Spinal cord (tissue), 10 donors: ENCODE data around the gene TTC28. TPM values are rescaled to one million over a fixed set of nuclear protein-coding genes. Genes with fewer than 3 reads are reported as not detected.

Experiments used
- DNase-seq, 6 donors: peaks; one replicate each; pipeline versions ENCODE4 v3.0.0 to v3.0.0-alpha.2; 2013 to 2015; ENCODE audit warnings: low spot score in 6 of 6, low read depth in 4 of 6
- H3K27ac ChIP-seq: one replicate; pipeline ENCODE4 v1.5.1; 2013; ENCODE audit warnings: low read depth, low read length, control low read depth
- H3K27me3 ChIP-seq: one replicate; pipeline ENCODE4 v1.6.1; 2013; ENCODE audit warnings: low read length; ENCODE audit not compliant: control insufficient read depth, insufficient read depth
- H3K36me3 ChIP-seq: one replicate; pipeline ENCODE4 v1.6.1; 2013; ENCODE audit warnings: low read length; ENCODE audit not compliant: control insufficient read depth, insufficient read depth
- H3K4me1 ChIP-seq: one replicate; pipeline ENCODE4 v1.6.1; 2013; ENCODE audit warnings: low read length; ENCODE audit not compliant: control insufficient read depth, insufficient read depth
- H3K4me3 ChIP-seq: one replicate; pipeline ENCODE4 v1.5.1; 2013; ENCODE audit warnings: low read depth, low read length, control low read depth
- H3K9me3 ChIP-seq: one replicate; pipeline ENCODE4 v1.6.1; 2013; ENCODE audit warnings: low read length; ENCODE audit not compliant: control insufficient read depth, insufficient read depth
- WGBS: methylation state at CpG from one replicate; pipeline ENCODE4 v1.1.5; 2013; ENCODE audit warnings: missing lambda C conversion rate; ENCODE audit not compliant: insufficient coverage; 5-methylcytosine and 5-hydroxymethylcytosine counted together
- polyA plus RNA-seq, 2 donors: library from polyadenylated mRNA; unstranded; fragments of 120-200 nt; gene quantifications; one replicate each; pipeline ENCODE4 v1.2.1, GENCODE V29; 2013; ENCODE audit not compliant: insufficient read length in 2 of 2
- total RNA-seq, 2 donors: library from RNA; depleted of rRNA in 1 of 2; stranded (reverse); fragments of 120-200 nt in 1 of 2; fragments of >200 nt in 1 of 2; gene quantifications; one replicate each; pipeline versions ENCODE4 v1.2.3 to v1.2.4, GENCODE V29; 2013 to 2014
- donor health status: healthy.

TTC28 gene
- total and polyA plus RNA-seq, 4 donors: 19.4 to 44.0 (median 30.4) TPM

GRCh38 chr22:28395920-28396753 is 283.5 kb downstream of the TTC28 start:
- Histone ChIP-seq H3K27ac (no peak overlapping the region), H3K36me3 (no peaks in the 10 kb centered on the region), H3K4me3 (no peak overlapping the region), H3K4me1 (peaks cover 10% of the 10 kb centered on the region), H3K9me3 (no peaks in the 10 kb centered on the region), H3K27me3 (no peaks in the 10 kb centered on the region)
- 100% methylated on average over 1 of the region's 2 CpGs for WGBS
- peak in 1 of 6 donors; percentile 81 for DNase-seq

- no peak for DNase-seq
- H3K9me3 ChIP-seq: no peaks in the 10 kb centered on the region
- no peaks in the 10 kb centered on the region for H3K27me3 ChIP-seq
- no peak overlapping the region for H3K27ac ChIP-seq
- no peaks in the 10 kb centered on the region for H3K36me3 ChIP-seq
- WGBS: no CpG with 5 or more reads among the region's 4 CpGs
- H3K4me1 ChIP-seq: peaks cover 10% of the 10 kb centered on the region
- no peak overlapping the region for H3K4me3 ChIP-seq
Measured at GRCh38 chr22:28395520-28395919, 284.1 kb downstream of the TTC28 start.

- H3K4me1 ChIP-seq: peaks cover 10% of the 10 kb centered on the region
- peak overlapping the region; percentile 10 for H3K27ac ChIP-seq
- H3K36me3 ChIP-seq: no peaks in the 10 kb centered on the region
- no peaks in the 10 kb centered on the region for H3K27me3 ChIP-seq
- H3K4me3 ChIP-seq: no peak overlapping the region
- H3K9me3 ChIP-seq: no peaks in the 10 kb centered on the region
- 14% methylated on average over 1 of the region's 2 CpGs for WGBS
- peak in 5 of 6 donors; percentile 38 to 91 (median 51) for DNase-seq
Measured at GRCh38 chr22:28394513-28395110, 285.0 kb downstream of the TTC28 start.

DNA sequence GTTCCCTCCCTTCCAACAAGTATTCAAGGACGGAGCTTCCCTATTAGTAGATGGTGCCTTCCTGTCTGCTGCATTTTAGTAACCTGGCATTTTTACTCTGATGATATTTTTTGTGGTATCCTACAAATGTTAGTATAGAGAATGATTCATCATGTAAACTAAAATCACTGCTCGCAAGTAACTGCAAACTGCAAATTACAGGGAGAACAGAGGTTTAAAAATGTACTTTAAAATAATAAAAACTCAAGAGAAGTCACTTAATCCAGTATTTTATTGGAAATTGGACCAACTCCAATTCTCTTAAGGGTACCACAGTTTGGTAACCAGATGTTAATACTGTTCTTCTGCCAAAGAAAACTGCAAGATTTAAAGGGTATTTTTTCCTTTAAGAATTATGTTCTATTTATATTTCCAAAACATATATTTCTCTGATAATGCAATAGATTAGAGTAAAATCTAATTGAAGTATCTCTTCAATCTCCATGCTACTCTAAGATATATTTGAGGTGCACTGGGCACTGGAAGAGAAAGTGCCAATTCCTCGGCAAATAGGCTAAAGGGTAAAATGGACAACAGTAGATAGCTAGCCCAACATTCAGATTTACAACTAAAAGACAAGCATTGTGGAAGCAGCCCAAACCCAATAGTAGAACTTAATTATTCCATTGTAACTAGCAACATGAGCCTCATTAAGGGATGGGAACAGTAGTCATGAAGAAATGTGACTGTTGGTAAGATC is 298.0 kb downstream of the TTC28 start:
- no peak overlapping the region for H3K27ac ChIP-seq
- WGBS: no CpG with 5 or more reads among the region's 3 CpGs
- H3K9me3 ChIP-seq: peaks cover 2% of the 10 kb centered on the region
- peak in 1 of 6 donors; percentile 44 for DNase-seq
- H3K36me3 ChIP-seq: no peaks in the 10 kb centered on the region
- H3K27me3 ChIP-seq: no peaks in the 10 kb centered on the region
- H3K4me1 ChIP-seq: no peaks in the 10 kb centered on the region
- H3K4me3 ChIP-seq: no peak overlapping the region

- Histone ChIP-seq H3K27me3 (no peaks in the 10 kb centered on the region), H3K36me3 (no peaks in the 10 kb centered on the region), H3K9me3 (peaks cover 2% of the 10 kb centered on the region), H3K4me3 (no peak overlapping the region), H3K4me1 (no peaks in the 10 kb centered on the region), H3K27ac (no peak overlapping the region)
- no CpG with 5 or more reads among the region's 4 CpGs for WGBS
- no peak for DNase-seq
Measured at GRCh38 chr22:28379951-28380350, 299.7 kb downstream of the TTC28 start.

GRCh38 chr22:28379075-28379779 is 300.4 kb downstream of the TTC28 start:
- Histone ChIP-seq H3K4me3 (no peak overlapping the region), H3K36me3 (no peaks in the 10 kb centered on the region), H3K9me3 (peaks cover 2% of the 10 kb centered on the region), H3K27me3 (no peaks in the 10 kb centered on the region), H3K4me1 (no peaks in the 10 kb centered on the region), H3K27ac (no peak overlapping the region)
- DNase-seq: no peak

GRCh38 chr22:28375761-28376534 is 303.7 kb downstream of the TTC28 start:
- Histone ChIP-seq H3K27me3 (no peaks in the 10 kb centered on the region), H3K27ac (no peak overlapping the region), H3K9me3 (peaks cover 2% of the 10 kb centered on the region), H3K4me1 (no peaks in the 10 kb centered on the region), H3K4me3 (no peak overlapping the region), H3K36me3 (no peaks in the 10 kb centered on the region)
- DNase-seq: no peak

DNA sequence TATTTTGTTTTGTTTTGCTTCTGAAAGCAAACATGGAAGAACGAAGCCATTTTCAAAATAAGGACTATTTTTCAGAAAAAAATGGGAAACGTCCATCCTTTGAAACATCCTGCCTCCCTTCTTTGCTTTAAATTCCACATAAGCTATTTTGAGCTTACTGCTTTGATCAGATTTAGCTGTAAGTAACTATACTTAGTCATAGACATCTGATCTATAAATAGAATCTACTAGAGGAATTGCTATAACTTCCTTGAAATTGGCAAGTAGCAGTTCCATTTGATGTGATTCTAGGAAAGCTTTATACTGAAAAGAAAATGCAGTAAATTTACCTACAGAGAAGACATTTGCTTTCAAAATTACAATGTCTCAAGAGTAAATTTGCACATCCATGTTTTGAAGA is 305.8 kb downstream of the TTC28 start:
- H3K4me1 ChIP-seq: no peaks in the 10 kb centered on the region
- no peak overlapping the region for H3K27ac ChIP-seq
- no peaks in the 10 kb centered on the region for H3K36me3 ChIP-seq
- H3K9me3 ChIP-seq: peaks cover 4% of the 10 kb centered on the region
- DNase-seq: peak in 1 of 6 donors; percentile 29
- WGBS: no CpG with 5 or more reads among the region's 2 CpGs
- H3K27me3 ChIP-seq: no peaks in the 10 kb centered on the region
- no peak overlapping the region for H3K4me3 ChIP-seq

DNA sequence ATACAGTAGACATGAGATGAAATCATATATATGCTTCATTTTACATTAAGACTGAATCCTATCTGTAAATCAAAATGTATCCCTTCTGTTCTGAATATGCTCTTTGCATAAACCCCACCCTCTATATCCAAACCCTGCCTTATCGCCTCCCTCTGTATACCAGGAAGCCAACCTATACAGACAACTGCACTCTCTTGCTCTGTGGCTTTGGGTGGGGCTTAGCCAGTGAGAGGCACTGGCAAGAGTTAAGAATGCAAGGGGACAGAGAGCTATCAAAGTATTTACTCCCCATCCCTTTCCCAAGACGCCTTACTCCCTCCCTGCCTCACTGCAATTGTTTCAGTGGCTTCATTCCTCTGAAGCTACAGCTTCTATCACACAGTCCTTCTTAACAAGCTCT is 309.8 kb downstream of the TTC28 start:
- Histone ChIP-seq H3K9me3 (peaks cover 3% of the 10 kb centered on the region), H3K27me3 (no peaks in the 10 kb centered on the region), H3K4me3 (no peak overlapping the region), H3K36me3 (no peaks in the 10 kb centered on the region), H3K27ac (no peak overlapping the region), H3K4me1 (no peaks in the 10 kb centered on the region)
- DNase-seq: no peak
- WGBS: 56% methylated on average over 1 of the region's 2 CpGs
